Measurements from ENCODE around the gene NEUROD6. TPM values are rescaled to one million over a fixed set of nuclear protein-coding genes. Genes with fewer than 3 reads are reported as not detected.

NEUROD6 gene
- total RNA-seq, 1 experiment from 2014 or later: not detected

DNA sequence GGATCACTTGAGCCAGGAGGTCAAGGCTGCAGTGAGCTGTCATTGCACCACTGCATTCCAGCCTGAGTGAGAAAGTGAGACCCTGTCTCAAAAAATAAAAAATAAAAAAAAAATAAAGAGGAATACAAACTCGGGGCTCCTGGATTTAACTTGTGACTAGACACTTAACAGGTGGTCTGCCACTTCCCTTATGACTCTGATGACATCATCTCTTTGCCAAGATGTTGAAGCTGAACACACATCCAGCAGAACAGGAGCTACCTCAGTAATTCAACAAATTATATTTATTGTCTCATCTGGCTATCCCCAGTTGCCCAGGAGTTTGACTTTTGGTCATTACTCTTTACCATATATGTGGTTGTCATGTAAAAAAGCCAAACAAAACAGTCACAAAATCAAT is 35.3 kb downstream of the NEUROD6 start:
- POLR2A ChIA-PET: no interaction called here
- Histone ChIP-seq H3K27me3 (replicated peaks; ENCODE audit: control insufficient read depth, insufficient read depth, low read length) (no peaks in the 10 kb centered on the region; the same call in 1 of the 2 replicates), H3K4me3 (ENCODE audit: low read depth, low read length) (no peak overlapping the region), H3K4me1 (no peaks in the 10 kb centered on the region), H3K36me3 (ENCODE audit: control insufficient read depth, insufficient read depth, low read length) (no peaks in the 10 kb centered on the region), H3K9me3 (no peaks in the 10 kb centered on the region)
- peaks cover 17% of the 10 kb centered on the region for H3K27me3 Mint-ChIP-seq (ENCODE audit: insufficient read depth, unreplicated experiment)
- H3K36me3 Mint-ChIP-seq (ENCODE audit: insufficient read depth, unreplicated experiment): no peaks in the 10 kb centered on the region
- no peak overlapping the region for H3K27ac Mint-ChIP-seq (ENCODE audit: unreplicated experiment)
- no peak for DNase-seq
- no peak overlapping the region for H3K4me3 Mint-ChIP-seq (ENCODE audit: unreplicated experiment)
- BruUV-seq (replicated peaks): no TSS peak
- CTCF ChIA-PET: no interaction called here
- no peaks in the 10 kb centered on the region for H3K4me1 Mint-ChIP-seq (ENCODE audit: low read depth, unreplicated experiment)
- no peaks in the 10 kb centered on the region for H3K9me3 Mint-ChIP-seq (ENCODE audit: unreplicated experiment)
- intact Hi-C loops (cut with micrococcal nuclease; ENCODE audit: unreplicated experiment): no loop called here
- TF ChIP-seq, protein P1, sequence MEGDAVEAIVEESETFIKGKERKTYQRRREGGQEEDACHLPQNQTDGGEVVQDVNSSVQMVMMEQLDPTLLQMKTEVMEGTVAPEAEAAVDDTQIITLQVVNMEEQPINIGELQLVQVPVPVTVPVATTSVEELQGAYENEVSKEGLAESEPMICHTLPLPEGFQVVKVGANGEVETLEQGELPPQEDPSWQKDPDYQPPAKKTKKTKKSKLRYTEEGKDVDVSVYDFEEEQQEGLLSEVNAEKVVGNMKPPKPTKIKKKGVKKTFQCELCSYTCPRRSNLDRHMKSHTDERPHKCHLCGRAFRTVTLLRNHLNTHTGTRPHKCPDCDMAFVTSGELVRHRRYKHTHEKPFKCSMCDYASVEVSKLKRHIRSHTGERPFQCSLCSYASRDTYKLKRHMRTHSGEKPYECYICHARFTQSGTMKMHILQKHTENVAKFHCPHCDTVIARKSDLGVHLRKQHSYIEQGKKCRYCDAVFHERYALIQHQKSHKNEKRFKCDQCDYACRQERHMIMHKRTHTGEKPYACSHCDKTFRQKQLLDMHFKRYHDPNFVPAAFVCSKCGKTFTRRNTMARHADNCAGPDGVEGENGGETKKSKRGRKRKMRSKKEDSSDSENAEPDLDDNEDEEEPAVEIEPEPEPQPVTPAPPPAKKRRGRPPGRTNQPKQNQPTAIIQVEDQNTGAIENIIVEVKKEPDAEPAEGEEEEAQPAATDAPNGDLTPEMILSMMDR (IDR thresholded peaks at IDR 0.05; ENCODE audit: insufficient read depth in 1 of 2, low read depth in 1 of 2, low read length in 1 of 2, severe bottlenecking in 1 of 2, unreplicated experiment in 1 of 2): no peak

- Mint-ChIP-seq H3K27ac (ENCODE audit: unreplicated experiment) (no peak overlapping the region), H3K4me3 (ENCODE audit: unreplicated experiment) (no peak overlapping the region), H3K36me3 (ENCODE audit: insufficient read depth, unreplicated experiment) (no peaks in the 10 kb centered on the region), H3K4me1 (ENCODE audit: low read depth, unreplicated experiment) (no peaks in the 10 kb centered on the region), H3K9me3 (ENCODE audit: unreplicated experiment) (no peaks in the 10 kb centered on the region), H3K27me3 (ENCODE audit: insufficient read depth, unreplicated experiment) (peaks cover 15% of the 10 kb centered on the region)
- Histone ChIP-seq H3K4me1 (no peaks in the 10 kb centered on the region), H3K27me3 (replicated peaks; ENCODE audit: control insufficient read depth, insufficient read depth, low read length) (no peaks in the 10 kb centered on the region; the same call in 1 of the 2 replicates), H3K36me3 (ENCODE audit: control insufficient read depth, insufficient read depth, low read length) (no peaks in the 10 kb centered on the region), H3K9me3 (no peaks in the 10 kb centered on the region), H3K4me3 (ENCODE audit: low read depth, low read length) (no peak overlapping the region)
- ChIA-PET POLR2A (no interaction called here), CTCF (no interaction called here)
- TF ChIP-seq, protein P1 (IDR thresholded peaks at IDR 0.05; ENCODE audit: insufficient read depth in 1 of 2, low read depth in 1 of 2, low read length in 1 of 2, severe bottlenecking in 1 of 2, unreplicated experiment in 1 of 2): no peak
- no peak for DNase-seq
- BruUV-seq (replicated peaks): no TSS peak
- intact Hi-C loops (cut with micrococcal nuclease; ENCODE audit: unreplicated experiment): no loop called here
Measured at GRCh38 chr7:31304446-31304845, 36.1 kb downstream of the NEUROD6 start.

DNA sequence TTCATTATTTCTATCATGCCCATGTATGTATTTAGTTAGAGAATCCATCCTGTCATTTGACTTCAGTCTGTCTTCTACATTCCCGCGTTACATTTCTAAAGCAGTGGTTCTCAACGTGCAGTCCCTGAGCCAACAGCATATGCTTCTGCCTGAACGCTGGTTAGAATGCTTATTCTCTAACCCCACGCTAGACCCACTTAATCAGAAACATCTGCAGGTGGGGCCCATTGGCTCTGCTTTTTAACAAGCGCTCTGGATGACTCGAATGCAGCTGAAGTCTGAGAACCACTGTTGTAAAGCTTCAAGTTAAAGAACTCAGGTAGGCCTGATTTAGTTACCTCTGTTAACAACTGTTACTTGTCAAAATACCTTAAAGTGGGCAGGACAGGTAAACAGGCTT is 38.2 kb downstream of the NEUROD6 start:
- Histone ChIP-seq H3K9me3 (no peaks in the 10 kb centered on the region), H3K27me3 (replicated peaks; ENCODE audit: control insufficient read depth, insufficient read depth, low read length) (no peaks in the 10 kb centered on the region), H3K36me3 (ENCODE audit: control insufficient read depth, insufficient read depth, low read length) (no peaks in the 10 kb centered on the region), H3K4me3 (ENCODE audit: low read depth, low read length) (no peak overlapping the region), H3K4me1 (no peaks in the 10 kb centered on the region)
- POLR2A ChIA-PET: no interaction called here
- Mint-ChIP-seq H3K4me3 (ENCODE audit: unreplicated experiment) (no peak overlapping the region), H3K27me3 (ENCODE audit: insufficient read depth, unreplicated experiment) (peaks cover 12% of the 10 kb centered on the region), H3K36me3 (ENCODE audit: insufficient read depth, unreplicated experiment) (no peaks in the 10 kb centered on the region), H3K4me1 (ENCODE audit: low read depth, unreplicated experiment) (no peaks in the 10 kb centered on the region), H3K27ac (ENCODE audit: unreplicated experiment) (no peak overlapping the region), H3K9me3 (ENCODE audit: unreplicated experiment) (no peaks in the 10 kb centered on the region)
- CTCF ChIA-PET: no interaction called here
- no peak for DNase-seq
- intact Hi-C loops (cut with micrococcal nuclease; ENCODE audit: unreplicated experiment): no loop called here
- TF ChIP-seq, protein P1 (IDR thresholded peaks at IDR 0.05; ENCODE audit: insufficient read depth in 1 of 2, low read depth in 1 of 2, low read length in 1 of 2, severe bottlenecking in 1 of 2, unreplicated experiment in 1 of 2): no peak
- no TSS peak for BruUV-seq (replicated peaks)

All from Caco-2 (cell line).